H1 (cell line): ENCODE results near the gene ING5. TPM values are rescaled to one million over a fixed set of nuclear protein-coding genes. Genes with fewer than 3 reads are reported as not detected.

Experiments used
- CTCF ChIA-PET: fragments of 300-600 bp; sonication (Branson Sonifier 250); formaldehyde crosslinking; loops from one replicate; lab custom pipeline; 2021; ENCODE audit not compliant: partially characterized antibody; lab: Charles Lee
- POLR2A ChIA-PET: fragments of 300-600 bp; sonication (Branson Sonifier 250); formaldehyde crosslinking; loops from one replicate; lab custom pipeline; 2021; ENCODE audit warnings: inconsistent platforms; ENCODE audit not compliant: partially characterized antibody; lab: Charles Lee
- DNase-seq, 2 experiments: peaks; one replicate each; pipeline versions ENCODE4 v3.0.0 to v3.0.0-alpha.2; 2010 to 2022; ENCODE audit warnings: low spot score in 2 of 2, low read depth in 1 of 2, mixed read lengths in 1 of 2
- FAIRE-seq: peaks from 2 replicates; lab custom pipeline; 2011; peaks lifted over from hg19 to GRCh38; lab: Jason Lieb, UNC
- H2AFZ ChIP-seq: 2 replicates; pipeline ENCODE4 v1.8.1; 2012; ENCODE audit warnings: low read length, inconsistent platforms
- H2AK5ac ChIP-seq: 2 replicates; pipeline ENCODE4 v1.6.1; 2013; ENCODE audit warnings: low read depth, low read length
- H2BK120ac ChIP-seq: replicated peaks from 2 replicates; pipeline ENCODE3; 2013; ENCODE audit warnings: low read depth, low read length, inconsistent platforms
- H2BK12ac ChIP-seq: 2 replicates; pipeline ENCODE4 v1.6.1; 2013; ENCODE audit warnings: low read depth, low read length
- H2BK15ac ChIP-seq: 2 replicates; pipeline ENCODE4 v1.6.1; 2013; ENCODE audit warnings: low read length
- H2BK20ac ChIP-seq: 2 replicates; pipeline ENCODE4 v1.6.1; 2013; ENCODE audit warnings: low read length
- H2BK5ac ChIP-seq: 2 replicates; pipeline ENCODE4 v1.6.1; 2013; ENCODE audit warnings: low read depth, low read length
- H3K14ac ChIP-seq: 2 replicates; pipeline ENCODE4 v1.6.1; 2013; ENCODE audit warnings: inconsistent platforms; ENCODE audit not compliant: insufficient read length
- H3K18ac ChIP-seq: 2 replicates; pipeline ENCODE4 v1.6.1; 2013; ENCODE audit warnings: low read length; ENCODE audit errors: extremely low read depth
- H3K23ac ChIP-seq: 2 replicates; pipeline ENCODE4 v1.6.1; 2013; ENCODE audit warnings: inconsistent platforms; ENCODE audit not compliant: insufficient read length
- H3K23me2 ChIP-seq: 2 replicates; pipeline ENCODE4 v1.6.1; 2013; ENCODE audit warnings: low read depth, low read length
- H3K27ac ChIP-seq: 2 replicates; pipeline ENCODE4 v1.6.1; 2011; ENCODE audit warnings: low read depth, low read length, inconsistent platforms
- H3K27me3 ChIP-seq, 4 experiments: replicated peaks in 1 of 4; 1 replicate in 1 of 4; 2 replicates in 3 of 4; pipeline versions ENCODE4 v1.6.1 to v1.8.1; 2011 to 2013; ENCODE audit warnings: low read length in 3 of 4, mild to moderate bottlenecking in 3 of 4, inconsistent platforms in 2 of 4, mixed read lengths in 2 of 4, moderate library complexity in 1 of 4; ENCODE audit not compliant: control insufficient read depth in 3 of 4, insufficient read depth in 3 of 4; ENCODE audit errors: extremely low read depth in 1 of 4
- H3K36me3 ChIP-seq, 4 experiments: 2 replicates each; pipeline versions ENCODE4 v1.6.1 to v1.8.1; 2011 to 2013; ENCODE audit warnings: mild to moderate bottlenecking in 4 of 4, low read length in 3 of 4, moderate library complexity in 2 of 4, control low read depth in 1 of 4, inconsistent platforms in 1 of 4; ENCODE audit not compliant: insufficient read depth in 4 of 4, control insufficient read depth in 2 of 4
- H3K4ac ChIP-seq: replicated peaks from 2 replicates; pipeline ENCODE3; 2013; ENCODE audit warnings: low read length, low read depth, mixed read lengths, inconsistent platforms; ENCODE audit not compliant: insufficient read length
- H3K4me1 ChIP-seq, 4 experiments: replicated peaks in 1 of 4; 1 replicate in 1 of 4; 2 replicates in 3 of 4; pipeline versions ENCODE4 v1.6.1 to v1.8.1; 2011 to 2013; ENCODE audit warnings: low read length in 3 of 4, inconsistent platforms in 2 of 4, mixed read lengths in 1 of 4; ENCODE audit not compliant: insufficient read depth in 4 of 4, control insufficient read depth in 3 of 4
- H3K4me2 ChIP-seq, 2 experiments: 2 replicates each; pipeline versions ENCODE4 v1.6.1 to v1.8.1; 2011 to 2013; ENCODE audit warnings: low read depth in 2 of 2, low read length in 2 of 2, control low read depth in 1 of 2, inconsistent platforms in 1 of 2, mild to moderate bottlenecking in 1 of 2; ENCODE audit not compliant: insufficient read depth in 1 of 2
- H3K4me3 ChIP-seq, 4 experiments: fragments of 200-600, 300-600 bp in 1 of 4; sonication (generic), shearing (Covaris generic), sonication (Bioruptor Twin) in 1 of 4; 2 replicates each; pipeline versions ENCODE4 v1.5.1 to v1.8.1; 2011 to 2016; ENCODE audit warnings: low read length in 4 of 4, low read depth in 3 of 4, control low read depth in 2 of 4, inconsistent platforms in 2 of 4, mild to moderate bottlenecking in 2 of 4, mixed read lengths in 1 of 4, moderate library complexity in 1 of 4; ENCODE audit not compliant: insufficient read depth in 2 of 4; ENCODE audit errors: extremely low read depth in 1 of 4
- H3K56ac ChIP-seq: replicated peaks from 2 replicates; pipeline ENCODE3; 2013; ENCODE audit warnings: low read depth, mild to moderate bottlenecking, mixed read lengths, low read length, inconsistent platforms; ENCODE audit not compliant: insufficient read length
- H3K79me1 ChIP-seq: 2 replicates; pipeline ENCODE4 v1.6.1; 2013; ENCODE audit warnings: low read depth, low read length, control low read depth
- H3K79me2 ChIP-seq, 2 experiments: 2 replicates each; pipeline versions ENCODE4 v1.6.1 to v1.8.1; 2012 to 2013; ENCODE audit warnings: low read length in 2 of 2, mild to moderate bottlenecking in 2 of 2, inconsistent platforms in 1 of 2; ENCODE audit not compliant: insufficient read depth in 2 of 2, control insufficient read depth in 1 of 2
- H3K9ac ChIP-seq, 4 experiments: replicated peaks in 1 of 4; 1 replicate in 1 of 4; 2 replicates in 3 of 4; pipeline versions ENCODE4 v1.6.1 to v1.8.1; 2011 to 2013; ENCODE audit warnings: low read depth in 3 of 4, low read length in 3 of 4, control low read depth in 2 of 4, mild to moderate bottlenecking in 2 of 4, moderate library complexity in 2 of 4, inconsistent platforms in 1 of 4; ENCODE audit errors: extremely low read depth in 1 of 4
- H3K9me3 ChIP-seq, 2 experiments: 2 replicates each; pipeline versions ENCODE4 v1.6.1 to v1.8.1; 2012 to 2013; ENCODE audit warnings: mild to moderate bottlenecking in 2 of 2, moderate library complexity in 2 of 2, control low read depth in 1 of 2, inconsistent platforms in 1 of 2, low read depth in 1 of 2, low read length in 1 of 2, mixed read lengths in 1 of 2; ENCODE audit not compliant: insufficient read depth in 2 of 2
- H4K20me1 ChIP-seq, 2 experiments: replicated peaks in 1 of 2; 2 replicates each; pipeline versions ENCODE3 to v1.8.1; 2011 to 2013; ENCODE audit warnings: inconsistent platforms in 2 of 2, low read length in 2 of 2, mild to moderate bottlenecking in 1 of 2; ENCODE audit not compliant: insufficient read depth in 2 of 2, control insufficient read depth in 1 of 2
- H4K5ac ChIP-seq: 2 replicates; pipeline ENCODE4 v1.6.1; 2013; ENCODE audit warnings: low read length, low read depth, mixed read lengths, inconsistent platforms; ENCODE audit not compliant: insufficient read length
- H4K8ac ChIP-seq: 2 replicates; pipeline ENCODE4 v1.8.0; 2013; ENCODE audit warnings: mild to moderate bottlenecking, moderate library complexity, low read length, inconsistent platforms; ENCODE audit not compliant: insufficient read depth; ENCODE audit errors: extremely low read depth
- H4K91ac ChIP-seq: replicated peaks from 2 replicates; pipeline ENCODE3; 2013; ENCODE audit warnings: low read length, mixed read lengths, inconsistent platforms; ENCODE audit not compliant: insufficient read length
- CBX8 ChIP-seq: fragments of 300-800, 300-1000 bp; sonication (generic); IDR thresholded peaks from 2 replicates; pipeline ENCODE4 v1.7.1; 2016; ENCODE audit warnings: low read depth, low read length, borderline replicate concordance
- CHD2 ChIP-seq: IDR thresholded peaks from 2 replicates; pipeline ENCODE4 v1.6.1; 2012; ENCODE audit warnings: low read length, improper control_type of control experiment
- EGR1 ChIP-seq: IDR thresholded peaks from 2 replicates; pipeline ENCODE4 v1.6.1; 2011; ENCODE audit warnings: low read depth, low read length, borderline replicate concordance
- EP300 ChIP-seq, 2 experiments: IDR thresholded peaks; 1 replicate in 1 of 2; 2 replicates in 1 of 2; pipeline ENCODE4 v1.6.1; 2011 to 2012; ENCODE audit warnings: low read depth in 2 of 2, low read length in 2 of 2, mild to moderate bottlenecking in 2 of 2, borderline replicate concordance in 1 of 2, inconsistent platforms in 1 of 2, moderate library complexity in 1 of 2
- KDM1A ChIP-seq: fragments of 200-600, 300-600 bp; sonication (generic); IDR thresholded peaks from 2 replicates; pipeline ENCODE4 v1.7.1; 2016; ENCODE audit warnings: mild to moderate bottlenecking, low read length, borderline replicate concordance
- POU5F1 ChIP-seq: IDR thresholded peaks from 2 replicates; pipeline ENCODE4 v1.6.1; 2011; ENCODE audit warnings: low read depth, mild to moderate bottlenecking, low read length, moderate library complexity
- RFX5 ChIP-seq: IDR thresholded peaks from 2 replicates; pipeline ENCODE4 v1.6.1; 2011; ENCODE audit warnings: low read depth, low read length, improper control_type of control experiment, borderline replicate concordance
- RXRA ChIP-seq: IDR thresholded peaks from 2 replicates; pipeline ENCODE4 v1.6.1; 2011; ENCODE audit warnings: low read depth, mild to moderate bottlenecking, low read length, moderate library complexity; ENCODE audit not compliant: insufficient read depth
- SP4 ChIP-seq: IDR thresholded peaks from 2 replicates; pipeline ENCODE4 v1.6.1; 2012; ENCODE audit warnings: low read length, inconsistent platforms
- WGBS, 2 experiments: shearing (Covaris generic) in 1 of 2; methylation state at CpG; one replicate each; pipeline versions ENCODE4 v1.1.6 to v1.1.7; 2013 to 2015; ENCODE audit warnings: low lambda C conversion rate in 2 of 2, mixed read lengths in 2 of 2, inconsistent platforms in 1 of 2, low coverage in 1 of 2, missing lambda C conversion rate in 1 of 2; ENCODE audit not compliant: insufficient replicate concordance in 2 of 2, insufficient coverage in 1 of 2, insufficient read length in 1 of 2; ENCODE audit errors: extremely low coverage in 1 of 2, missing lambda C conversion rate in 1 of 2; 5-methylcytosine and 5-hydroxymethylcytosine counted together
- polyA plus RNA-seq, 7 experiments: library from polyadenylated mRNA; depleted of rRNA in 3 of 7; stranded (reverse) in 5 of 7; unstranded in 2 of 7; fragments of >200 nt in 5 of 7; fragments of 200-250 nt in 2 of 7; gene quantifications; 1 replicate in 5 of 7; 2 replicates in 1 of 7; 4 replicates in 1 of 7; pipeline versions ENCODE4 v1.2.1 to v1.2.3, GENCODE V29; 2011 to 2013; ENCODE audit warnings: missing spikeins in 2 of 7, mixed read lengths in 2 of 7
- total RNA-seq: library from RNA; stranded (reverse); fragmentation: NEBNext Ultra II Directional; extraction: Animal tissue kit (Norgen Biotek cat#: 25700); gene quantifications from 2 replicates; pipeline ENCODE4 v1.2.1, GENCODE V29; 2021

The ING5 gene
- total and polyA plus RNA-seq, 2 of the 8 experiments (the other 6 are each of a cell fraction or from before 2014, with no cell fraction given), result 41.5 to 47.4 TPM

DNA sequence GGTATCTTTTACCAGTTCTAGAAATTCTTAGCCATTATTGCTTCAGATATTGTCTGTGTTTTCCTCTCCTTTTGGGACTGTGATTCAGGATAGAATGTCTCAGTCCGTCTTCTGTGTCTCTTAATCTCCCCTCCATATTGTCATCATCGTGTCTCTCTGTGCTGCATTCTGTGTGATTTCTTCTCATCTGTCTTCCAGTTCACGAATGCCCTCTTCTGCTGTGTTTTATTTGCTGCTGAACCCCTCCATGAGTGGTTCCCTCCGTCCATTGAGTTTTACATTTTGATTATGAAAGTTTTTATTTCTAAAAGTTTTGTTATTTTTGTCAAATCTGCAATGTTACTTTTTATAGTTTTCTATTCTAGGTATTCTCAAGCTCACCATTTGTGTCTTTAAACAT is 44.2 kb downstream of the ING5 start:
- Histone ChIP-seq H2BK120ac (no peak overlapping the region), H3K14ac (no peak overlapping the region), H2AK5ac (no peak overlapping the region), H2BK15ac (no peak overlapping the region), H2BK20ac (no peak overlapping the region), H3K9ac (no peak overlapping the region), H2AFZ (no peak overlapping the region), H4K8ac (no peak overlapping the region), H3K56ac (no peak overlapping the region), H3K23ac (no peak overlapping the region), H3K23me2 (no peaks in the 10 kb centered on the region), H4K20me1 (peaks cover 0 to 3% of the 10 kb centered on the region in 2 experiments), H4K5ac (no peak overlapping the region), H3K4ac (no peak overlapping the region), H3K27ac (no peak overlapping the region), H3K4me2 (no peak overlapping the region), H3K4me3 (no peak overlapping the region), H2BK5ac (no peak overlapping the region), H2BK12ac (no peak overlapping the region), H3K79me2 (no peaks in the 10 kb centered on the region), H3K79me1 (no peaks in the 10 kb centered on the region), H4K91ac (no peak overlapping the region), H3K9me3 (no peaks in the 10 kb centered on the region), H3K4me1 (no peaks in the 10 kb centered on the region), H3K36me3 (peaks cover 0 to 4% (median 0%) of the 10 kb centered on the region in 4 experiments; a peak in 3 of 8 replicates), H3K27me3 (no peaks in the 10 kb centered on the region), H3K18ac (no peak overlapping the region)
- no peak for DNase-seq
- WGBS, 2 experiments, result 89% methylated on average over 4 of the region's 4 CpGs; no CpG with 5 or more reads in 1 of the 2 experiments
- POLR2A ChIA-PET, result interaction anchor here (0.6 kb wide), 1 partner anchor 12 kb away, joined by 3 read pairs; no protein-coding TSS in a partner anchor
- TF ChIP-seq RFX5 (no peak), CHD2 (no peak), EP300 (IDR thresholded peaks at IDR 0.05; ENCODE audit: borderline replicate concordance in 1 of 2, low read depth in 2 of 2, low read length in 2 of 2) (no peak), RXRA (no peak), CBX8 (no peak), EGR1 (no peak), KDM1A (no peak), SP4 (no peak), POU5F1 (no peak)
- CTCF ChIA-PET, result interaction anchor here (1.5 kb wide), 1 partner anchor 12 kb away, joined by 6 read pairs; the partner anchor contains the start of gene D2HGDH
- no peak for FAIRE-seq
